SU-DHL-6 (cell line): ENCODE data around the gene ESRRA.

Source experiments
- H2AFZ ChIP-seq: fragments of 200-600 bp; sonication (generic); 2 replicates; pipeline ENCODE4 v1.6.1; 2014; ENCODE audit warnings: low read depth, mild to moderate bottlenecking, moderate library complexity, mixed read lengths, antibody characterized with exemption, low read length; ENCODE audit not compliant: severe bottlenecking
- H3F3A ChIP-seq: fragments of 200-600 bp; shearing (Covaris generic); 2 replicates; pipeline ENCODE4 v1.6.0; 2016; ENCODE audit warnings: antibody characterized with exemption, mild to moderate bottlenecking; ENCODE audit not compliant: insufficient read depth
- H3K27ac ChIP-seq: fragments of 200-600 bp; sonication (generic); 2 replicates; pipeline ENCODE4 v1.5.1; 2016; ENCODE audit warnings: low read depth, mild to moderate bottlenecking, low read length, moderate library complexity, mixed read lengths
- H3K27me3 ChIP-seq: fragments of 200-600 bp; sonication (generic), shearing (Covaris generic); 2 replicates; pipeline ENCODE4 v1.6.0; 2014; ENCODE audit warnings: mild to moderate bottlenecking, low read length
- H3K36me3 ChIP-seq: fragments of 200-600 bp; sonication (generic); 2 replicates; pipeline ENCODE4 v1.6.1; 2014; ENCODE audit warnings: mild to moderate bottlenecking, low read length, mixed read lengths
- H3K4me2 ChIP-seq: fragments of 300-600, 200-600 bp; shearing (Covaris generic), sonication (generic); 2 replicates; pipeline ENCODE4 v1.6.0; 2014; ENCODE audit warnings: low read length, low read depth, mild to moderate bottlenecking; ENCODE audit not compliant: poor library complexity, severe bottlenecking
- H3K4me3 ChIP-seq: fragments of 200-600 bp; sonication (generic); 2 replicates; pipeline ENCODE4 v1.5.1; 2014; ENCODE audit warnings: antibody characterized with exemption, low read length, mild to moderate bottlenecking, mixed read lengths; ENCODE audit not compliant: insufficient read depth, poor library complexity, severe bottlenecking
- H3K79me2 ChIP-seq: fragments of 200-600 bp; sonication (generic); 2 replicates; pipeline ENCODE4 v1.6.1; 2014; ENCODE audit warnings: mild to moderate bottlenecking, low read length, moderate library complexity; ENCODE audit not compliant: insufficient read depth
- H3K9ac ChIP-seq: fragments of 200-600 bp; sonication (generic); 2 replicates; pipeline ENCODE4 v1.7.0; 2014; ENCODE audit warnings: mild to moderate bottlenecking, low read length
- H3K9me2 ChIP-seq: fragments of 200-600 bp; sonication (generic); replicated peaks from 2 replicates; pipeline ENCODE4 v1.6.1; 2014; ENCODE audit warnings: low read length; ENCODE audit not compliant: insufficient read depth
- H3K9me3 ChIP-seq: fragments of 200-600 bp; sonication (generic); 2 replicates; pipeline ENCODE4 v1.6.1; 2014; ENCODE audit warnings: low read length, mixed read lengths; ENCODE audit not compliant: insufficient read depth
- H4K20me1 ChIP-seq: fragments of 200-600 bp; sonication (generic); 2 replicates; pipeline ENCODE4 v1.6.1; 2014; ENCODE audit warnings: low read depth, mild to moderate bottlenecking, antibody characterized with exemption, low read length, moderate library complexity, mixed read lengths
- CTCF ChIP-seq: fragments of 200-600 bp; sonication (generic); IDR thresholded peaks from one replicate; pipeline ENCODE4 v1.5.1; 2017; ENCODE audit warnings: antibody characterized with exemption, mild to moderate bottlenecking, low read length, moderate library complexity; ENCODE audit not compliant: insufficient read depth, poor library complexity, severe bottlenecking
- EZH2phosphoT487 ChIP-seq: fragments of 200-600 bp; sonication (generic), shearing (Covaris generic); conservative IDR thresholded peaks from 2 replicates; pipeline ENCODE4 v1.6.1; 2018; ENCODE audit warnings: mild to moderate bottlenecking, antibody characterized with exemption, low read length, moderate library complexity, mixed read lengths

The ESRRA gene

GRCh38 chr11:64339286-64339685 is 34.0 kb downstream of the ESRRA start:
- no peaks in the 10 kb centered on the region for H3K27me3 ChIP-seq
- H3F3A ChIP-seq = peaks cover 15% of the 10 kb centered on the region
- no peaks in the 10 kb centered on the region for H3K9me2 ChIP-seq
- no peaks in the 10 kb centered on the region for H3K9me3 ChIP-seq
- H3K4me2 ChIP-seq = peak overlapping the region; percentile 89
- peaks cover 5% of the 10 kb centered on the region; the same call in 1 of the 2 replicates for H3K79me2 ChIP-seq
- H3K9ac ChIP-seq = peak overlapping the region; percentile 70
- no peaks in the 10 kb centered on the region for H3K36me3 ChIP-seq
- no peak overlapping the region for H2AFZ ChIP-seq
- peak overlapping the region; percentile 92 for H3K27ac ChIP-seq
- TF ChIP-seq EZH2phosphoT487 (no peak), CTCF (no peak)
- H4K20me1 ChIP-seq = no peaks in the 10 kb centered on the region
- peak overlapping the region; percentile 54 for H3K4me3 ChIP-seq

GRCh38 chr11:64339754-64340408 is 34.6 kb downstream of the ESRRA start, which contains the start of gene CCDC88B:
TSS of gene CCDC88B (plus strand) at chr11:64340204. CDS start at chr11:64340267, 63 bp downstream.
- no peaks in the 10 kb centered on the region for H3K27me3 ChIP-seq
- H3K36me3 ChIP-seq = no peaks in the 10 kb centered on the region
- peak within 1 kb of the TSS; percentile 54 for H3K4me3 ChIP-seq
- no peaks in the 10 kb centered on the region for H3K9me3 ChIP-seq
- no peaks in the 10 kb centered on the region for H4K20me1 ChIP-seq
- H3K27ac ChIP-seq = peak within 1 kb of the TSS; percentile 92
- H3K9ac ChIP-seq = peak within 1 kb of the TSS; percentile 70
- peaks cover 5% of the 10 kb centered on the region; the same call in 1 of the 2 replicates for H3K79me2 ChIP-seq
- no peak for TF ChIP-seq CTCF
- TF ChIP-seq EZH2phosphoT487 = no peak
- peak within 1 kb of the TSS; percentile 89 for H3K4me2 ChIP-seq
- peaks cover 15% of the 10 kb centered on the region for H3F3A ChIP-seq
- H2AFZ ChIP-seq = peak within 1 kb of the TSS; percentile 31
- H3K9me2 ChIP-seq = no peaks in the 10 kb centered on the region

- Histone ChIP-seq H3K27me3 (no peaks in the 10 kb centered on the region), H3K36me3 (no peaks in the 10 kb centered on the region), H3K27ac (peak overlapping the region; percentile 92), H3K9me3 (no peaks in the 10 kb centered on the region), H3K79me2 (peaks cover 5% of the 10 kb centered on the region; the same call in 1 of the 2 replicates), H2AFZ (peak overlapping the region; percentile 31), H3K4me3 (peak overlapping the region; percentile 54), H3K9me2 (no peaks in the 10 kb centered on the region), H3K9ac (peak overlapping the region; percentile 70), H3F3A (peaks cover 15% of the 10 kb centered on the region), H4K20me1 (no peaks in the 10 kb centered on the region), H3K4me2 (peak overlapping the region; percentile 89)
- TF ChIP-seq EZH2phosphoT487 (no peak), CTCF (no peak)
These were observed 35.5 kb downstream of the ESRRA start for GRCh38 chr11:64340671-64341335.
